ENCODE measurements around the gene ACSL5. TPM values are rescaled to one million over a fixed set of nuclear protein-coding genes. Genes with fewer than 3 reads are reported as not detected.
A peak's percentile ranks its signal among the peaks of the same experiment; 100 is the strongest.

Gene ACSL5
- total RNA-seq, 1 donor from 2014 or later, result 0.68 TPM

GRCh38 chr10:112466802-112467201, 92.9 kb downstream of the ACSL5 start:
- no peak overlapping the region for H3K27ac ChIP-seq (ENCODE audit: low read depth, low read length)
- no peak overlapping the region for H2AFZ ChIP-seq (ENCODE audit: low read depth, low read length)
- no peak for TF ChIP-seq CTCF (IDR thresholded peaks at IDR 0.05; ENCODE audit: insufficient read depth, low read depth, low read length)
- H3K9ac ChIP-seq (ENCODE audit: low read length), result no peak overlapping the region
- H3K27me3 ChIP-seq (ENCODE audit: insufficient read depth, low read length), result no peaks in the 10 kb centered on the region
- Mint-ChIP-seq H3K36me3 (ENCODE audit: low read depth, unreplicated experiment) (peaks cover 10% of the 10 kb centered on the region), H3K9me3 (ENCODE audit: unreplicated experiment) (peaks cover under 1% of the 10 kb centered on the region), H3K27ac (ENCODE audit: unreplicated experiment) (no peak overlapping the region), H3K27me3 (ENCODE audit: low read depth, unreplicated experiment) (no peaks in the 10 kb centered on the region), H3K4me3 (ENCODE audit: unreplicated experiment) (no peak overlapping the region), H3K4me1 (ENCODE audit: low read depth, unreplicated experiment) (peaks cover under 1% of the 10 kb centered on the region)
- H3K36me3 ChIP-seq (ENCODE audit: insufficient read depth, low read length), result peaks cover 5% of the 10 kb centered on the region
- H3K4me3 ChIP-seq (ENCODE audit: insufficient read depth, low read depth, low read length), result no peak overlapping the region
- DNase-seq (ENCODE audit: low read depth), result no peak
- no peak for FAIRE-seq
- no peaks in the 10 kb centered on the region for H3K4me1 ChIP-seq (ENCODE audit: insufficient read depth, low read length)
- no peaks in the 10 kb centered on the region for H3K9me3 ChIP-seq (ENCODE audit: insufficient read depth, low read depth, low read length)
- H4K20me1 ChIP-seq (ENCODE audit: insufficient read depth, low read length), result peaks cover 20% of the 10 kb centered on the region
- no peak overlapping the region for H3K4me2 ChIP-seq (ENCODE audit: low read length)
- H3K79me2 ChIP-seq (ENCODE audit: insufficient read depth, low read length), result no peaks in the 10 kb centered on the region

- TF ChIP-seq EZH2 (IDR thresholded peaks at IDR 0.05; ENCODE audit: insufficient read depth, low read length) (no peak), CTCF (IDR thresholded peaks at IDR 0.05; ENCODE audit: insufficient read depth, low read depth, low read length) (no peak)
- Histone ChIP-seq H3K36me3 (ENCODE audit: insufficient read depth, low read length) (peaks cover 5% of the 10 kb centered on the region), H4K20me1 (ENCODE audit: insufficient read depth, low read length) (peaks cover 20% of the 10 kb centered on the region), H3K4me3 (ENCODE audit: insufficient read depth, low read depth, low read length) (no peak overlapping the region), H2AFZ (ENCODE audit: low read depth, low read length) (no peak overlapping the region), H3K9ac (ENCODE audit: low read length) (no peak overlapping the region), H3K27me3 (ENCODE audit: insufficient read depth, low read length) (no peaks in the 10 kb centered on the region), H3K27ac (ENCODE audit: low read depth, low read length) (no peak overlapping the region), H3K9me3 (ENCODE audit: insufficient read depth, low read depth, low read length) (no peaks in the 10 kb centered on the region), H3K79me2 (ENCODE audit: insufficient read depth, low read length) (no peaks in the 10 kb centered on the region), H3K4me1 (ENCODE audit: insufficient read depth, low read length) (no peaks in the 10 kb centered on the region), H3K4me2 (ENCODE audit: low read length) (no peak overlapping the region)
- Mint-ChIP-seq H3K36me3 (ENCODE audit: low read depth, unreplicated experiment) (peaks cover 10% of the 10 kb centered on the region), H3K9me3 (ENCODE audit: unreplicated experiment) (no peaks in the 10 kb centered on the region), H3K27me3 (ENCODE audit: low read depth, unreplicated experiment) (no peaks in the 10 kb centered on the region), H3K27ac (ENCODE audit: unreplicated experiment) (no peak overlapping the region), H3K4me1 (ENCODE audit: low read depth, unreplicated experiment) (peaks cover 4% of the 10 kb centered on the region), H3K4me3 (ENCODE audit: unreplicated experiment) (no peak overlapping the region)
- FAIRE-seq (no peak), DNase-seq (ENCODE audit: low read depth) (no peak)
Measured at GRCh38 chr10:112467541-112468075, 93.7 kb downstream of the ACSL5 start.

GRCh38 chr10:112471878-112472487, 98.1 kb downstream of the ACSL5 start:
- Mint-ChIP-seq H3K4me1 (ENCODE audit: low read depth, unreplicated experiment) (peaks cover 8% of the 10 kb centered on the region), H3K9me3 (ENCODE audit: unreplicated experiment) (no peaks in the 10 kb centered on the region), H3K27me3 (ENCODE audit: low read depth, unreplicated experiment) (no peaks in the 10 kb centered on the region), H3K4me3 (ENCODE audit: unreplicated experiment) (no peak overlapping the region), H3K27ac (ENCODE audit: unreplicated experiment) (no peak overlapping the region), H3K36me3 (ENCODE audit: low read depth, unreplicated experiment) (peaks cover 2% of the 10 kb centered on the region)
- H3K27me3 ChIP-seq (ENCODE audit: insufficient read depth, low read length), result no peaks in the 10 kb centered on the region
- H3K27ac ChIP-seq (ENCODE audit: low read depth, low read length), result no peak overlapping the region
- H3K9ac ChIP-seq (ENCODE audit: low read length), result no peak overlapping the region
- H3K4me1 ChIP-seq (ENCODE audit: insufficient read depth, low read length), result no peaks in the 10 kb centered on the region
- no peaks in the 10 kb centered on the region for H3K9me3 ChIP-seq (ENCODE audit: insufficient read depth, low read depth, low read length)
- H3K4me3 ChIP-seq (ENCODE audit: insufficient read depth, low read depth, low read length), result no peak overlapping the region
- peaks cover 7% of the 10 kb centered on the region for H3K79me2 ChIP-seq (ENCODE audit: insufficient read depth, low read length)
- H3K4me2 ChIP-seq (ENCODE audit: low read length), result no peak overlapping the region
- H4K20me1 ChIP-seq (ENCODE audit: insufficient read depth, low read length), result peaks cover 36% of the 10 kb centered on the region
- H2AFZ ChIP-seq (ENCODE audit: low read depth, low read length), result no peak overlapping the region
- DNase-seq (ENCODE audit: low read depth) (peak; percentile 32), FAIRE-seq (peak; percentile 82)
- TF ChIP-seq EZH2 (IDR thresholded peaks at IDR 0.05; ENCODE audit: insufficient read depth, low read length) (no peak), CTCF (IDR thresholded peaks at IDR 0.05; ENCODE audit: insufficient read depth, low read depth, low read length) (peak; percentile 66)
- no peaks in the 10 kb centered on the region for H3K36me3 ChIP-seq (ENCODE audit: insufficient read depth, low read length)

All from astrocyte (in vitro differentiated cells and primary cell).